K562 (cell line): ENCODE data around the gene ZDHHC8. TPM values are rescaled to one million over a fixed set of nuclear protein-coding genes. Genes with fewer than 3 reads are reported as not detected.

Experiments
- ATAC-seq: fragments of 200-7000 bp; cut with Tn5 transposase; 3 replicates; pipeline ENCODE4 v1.9.1; 2020; ENCODE audit warnings: moderate library complexity
- BruUV-seq: library from RNA; stranded (reverse); fragments of 400-500 nt; replicated peaks from 2 replicates; lab custom pipeline; 2021; lab: Mats Ljungman, UMichigan
- CTCF ChIA-PET: fragments of 300-600 bp; formaldehyde crosslinking; extraction: SDS; loops from one replicate; lab custom pipeline; 2021; ENCODE audit warnings: low intra/inter-chr PET ratio; lab: Yijun Ruan, JAX
- POLR2A ChIA-PET: fragments of 300-600, 350-650 bp; sonication (Branson Sonifier 250); formaldehyde crosslinking; extraction: SDS; loops from one replicate; lab custom pipeline; 2021; ENCODE audit warnings: antibody characterized with exemption, inconsistent platforms; lab: Yijun Ruan, JAX
- DNase-seq, 4 experiments: peaks; one replicate each; pipeline versions ENCODE4 v3.0.0 to v3.0.0-alpha.2; 2011 to 2018; ENCODE audit warnings: low spot score in 3 of 4, mixed read lengths in 3 of 4; ENCODE audit errors: extremely low read depth in 1 of 4
- FAIRE-seq: peaks from 2 replicates; lab custom pipeline; 2011; peaks lifted over from hg19 to GRCh38; lab: Jason Lieb, UNC
- H2AFZ ChIP-seq: 2 replicates; pipeline ENCODE4 v1.6.0; 2011; ENCODE audit warnings: low read depth, low read length, control low read depth, inconsistent platforms
- H3K27ac ChIP-seq: fragments of 200-600 bp; 3 replicates; pipeline ENCODE4 v1.8.0; 2011; ENCODE audit warnings: low read depth, mild to moderate bottlenecking, control low read depth, inconsistent platforms, low read length, moderate library complexity, mixed read lengths; ENCODE audit errors: extremely low read depth
- H3K27me3 ChIP-seq, 2 experiments: fragments of 300-600 bp in 1 of 2; 2 replicates in 1 of 2; 3 replicates in 1 of 2; pipeline versions ENCODE4 v1.6.0 to v1.8.0; 2011; ENCODE audit warnings: inconsistent platforms in 2 of 2, low read length in 2 of 2, mild to moderate bottlenecking in 1 of 2, mixed read lengths in 1 of 2, moderate library complexity in 1 of 2; ENCODE audit not compliant: control insufficient read depth in 2 of 2, insufficient read depth in 2 of 2
- H3K36me3 ChIP-seq: fragments of 300-600 bp; 3 replicates; pipeline ENCODE4 v1.8.0; 2011; ENCODE audit warnings: mild to moderate bottlenecking, low read length, inconsistent platforms; ENCODE audit not compliant: control insufficient read depth, insufficient read depth
- H3K4me1 ChIP-seq, 2 experiments: fragments of 200-600 bp in 1 of 2; replicated peaks in 1 of 2; 2 replicates in 1 of 2; 3 replicates in 1 of 2; pipeline versions ENCODE4 v1.5.1 to v1.8.0; 2011; ENCODE audit warnings: inconsistent platforms in 2 of 2, low read length in 2 of 2, mild to moderate bottlenecking in 1 of 2, mixed read lengths in 1 of 2, moderate library complexity in 1 of 2; ENCODE audit not compliant: control insufficient read depth in 2 of 2, insufficient read depth in 2 of 2
- H3K4me2 ChIP-seq: 2 replicates; pipeline ENCODE4 v1.6.1; 2011; ENCODE audit warnings: low read length, control low read depth, inconsistent platforms, mixed read lengths; ENCODE audit not compliant: insufficient read depth
- H3K4me3 ChIP-seq: fragments of 200-600 bp; sonication (generic), shearing (Covaris generic); 2 replicates; pipeline ENCODE4 v1.5.1; 2016; ENCODE audit warnings: control low read depth, inconsistent platforms
- H3K79me2 ChIP-seq: fragments of 200-600 bp; 3 replicates; pipeline ENCODE4 v1.8.0; 2011; ENCODE audit warnings: low read length, inconsistent platforms; ENCODE audit not compliant: control insufficient read depth, insufficient read depth
- H3K9ac ChIP-seq, 2 experiments: 2 replicates each; pipeline versions ENCODE4 v1.6.0 to v1.6.1; 2011; ENCODE audit warnings: low read depth in 2 of 2, low read length in 2 of 2, control low read depth in 1 of 2, inconsistent platforms in 1 of 2, mild to moderate bottlenecking in 1 of 2, mixed read lengths in 1 of 2; ENCODE audit not compliant: insufficient read depth in 1 of 2
- H3K9me1 ChIP-seq: one replicate; pipeline ENCODE4 v1.6.0; 2011; ENCODE audit warnings: inconsistent platforms, mild to moderate bottlenecking, low read length, moderate library complexity; ENCODE audit not compliant: control insufficient read depth, insufficient read depth
- H3K9me3 ChIP-seq: replicated peaks from 2 replicates; pipeline ENCODE4 v1.5.1; 2011; ENCODE audit warnings: low read depth, low read length, inconsistent platforms; ENCODE audit not compliant: control insufficient read depth, insufficient read depth
- H4K20me1 ChIP-seq: replicated peaks from 2 replicates; pipeline ENCODE4 v1.6.1; 2011; ENCODE audit warnings: low read length, inconsistent platforms, mixed read lengths; ENCODE audit not compliant: control insufficient read depth, insufficient read depth
- ELF4 ChIP-seq: fragments of 450-650 bp; formaldehyde crosslinking; IDR thresholded peaks from 2 replicates; pipeline ENCODE4 v1.4.0; 2022; ENCODE audit warnings: missing genetic modification characterization
- MAZ ChIP-seq, 2 experiments: fragments of 450-650 bp in 1 of 2; sonication (generic) in 1 of 2; formaldehyde crosslinking; IDR thresholded peaks in 1 of 2; conservative IDR thresholded peaks in 1 of 2; 2 replicates each; pipeline versions ENCODE4 v1.4.0 to v1.5.0; 2020; ENCODE audit warnings: mild to moderate bottlenecking in 1 of 2, missing genetic modification reagents in 1 of 2
- NFRKB ChIP-seq: fragments of 450-650 bp; IDR thresholded peaks from 2 replicates; pipeline ENCODE4 v1.6.1; 2016; ENCODE audit warnings: low read depth
- SIN3A ChIP-seq, 2 experiments: fragments of 150-350 bp in 1 of 2; IDR thresholded peaks; 2 replicates each; pipeline ENCODE4 v1.6.1; 2011 to 2016; ENCODE audit warnings: borderline replicate concordance in 2 of 2, low read depth in 2 of 2, low read length in 2 of 2, mild to moderate bottlenecking in 2 of 2, moderate library complexity in 2 of 2; ENCODE audit not compliant: control insufficient read depth in 1 of 2
- SMAD4 ChIP-seq: fragments of 250-450 bp; sonication (Bioruptor Pico); conservative IDR thresholded peaks from 2 replicates; pipeline ENCODE4 v1.8.0; 2021; ENCODE audit warnings: inconsistent platforms, mild to moderate bottlenecking, moderate library complexity
- YY1 ChIP-seq, 3 experiments: IDR thresholded peaks; 2 replicates each; pipeline ENCODE4 v1.6.1; 2011; ENCODE audit warnings: low read length in 2 of 3, mild to moderate bottlenecking in 2 of 3, moderate library complexity in 2 of 3, borderline replicate concordance in 1 of 3, control low read depth in 1 of 3, low read depth in 1 of 3; ENCODE audit not compliant: insufficient read depth in 3 of 3, insufficient replicate concordance in 2 of 3, control insufficient read depth in 1 of 3, insufficient read length in 1 of 3; ENCODE audit errors: extremely low read depth in 1 of 3
- ZFP91 ChIP-seq: sonication (generic); formaldehyde crosslinking; IDR thresholded peaks from 2 replicates; pipeline ENCODE4 v1.8.0; 2022; ENCODE audit warnings: mild to moderate bottlenecking, missing genetic modification reagents
- ZNF263 ChIP-seq: sonication (generic); formaldehyde crosslinking; IDR thresholded peaks from 2 replicates; pipeline ENCODE4 v1.8.0; 2022; ENCODE audit warnings: mild to moderate bottlenecking, missing genetic modification reagents, borderline replicate concordance
- ZNF717 ChIP-seq: fragments of 250-450 bp; sonication (Bioruptor Pico); IDR thresholded peaks from 2 replicates; pipeline ENCODE4 v1.5.0; 2021
- WGBS: fragments of 100-300 bp; shearing (Covaris generic); methylation state at CpG from one replicate; pipeline ENCODE4 v1.1.6; 2016; ENCODE audit warnings: low coverage, mixed read lengths; ENCODE audit not compliant: insufficient coverage; ENCODE audit errors: missing lambda C conversion rate; 5-methylcytosine and 5-hydroxymethylcytosine counted together
- in situ Hi-C: fragments of 300-500 bp; cut with MboI; formaldehyde crosslinking; loops from 4 replicates; pipeline ENCODE4 v1.15.0; 2018; ENCODE audit warnings: inconsistent platforms, mixed read lengths
- intact Hi-C: fragments of 100-400 bp; cut with micrococcal nuclease; formaldehyde crosslinking; loops from 2 replicates; pipeline ENCODE4 v1.14.2; 2022
- polyA plus RNA-seq, 8 experiments: library from polyadenylated mRNA; depleted of rRNA in 4 of 8; stranded (reverse) in 5 of 8; unstranded in 3 of 8; fragments of >200 nt; fragmentation: Nextera tagmentation in 2 of 8; fragmentation: Illumina TruSeq in 1 of 8; extraction: Ambion mirVana in 2 of 8; extraction: Trizol in 1 of 8; gene quantifications; 2 replicates each; pipeline versions ENCODE4 v1.2.1 to v1.2.3, GENCODE V29; 2011 to 2014; ENCODE audit warnings: inconsistent platforms in 1 of 8, missing spikeins in 1 of 8
- total RNA-seq, 7 experiments: library from RNA; depleted of rRNA in 6 of 7; stranded (reverse); fragments of >200 nt in 6 of 7; fragmentation: Illumina TruSeq in 2 of 7; extraction: Trizol in 2 of 7; gene quantifications; 2 replicates each; pipeline versions ENCODE4 v1.2.1 to v1.2.3, GENCODE V29; 2011 to 2021; ENCODE audit warnings: low replicate concordance in 1 of 7
- TF ChIP-seq, protein P1 (sequence below): fragments of 450-650 bp; conservative IDR thresholded peaks from 2 replicates; pipeline ENCODE4 v1.6.1; 2016; ENCODE audit warnings: missing genetic modification characterization, low read depth, mild to moderate bottlenecking, control low read depth, missing compliant biosample characterization
- TF ChIP-seq, protein P2 (sequence below), 3 experiments: fragments of 200-800 bp in 1 of 3; sonication (Bioruptor generic) in 1 of 3; sonication (generic) in 1 of 3; formaldehyde crosslinking in 1 of 3; IDR thresholded peaks; 2 replicates each; pipeline versions ENCODE4 v1.6.1 to v1.8.0; 2016 to 2022; ENCODE audit warnings: mild to moderate bottlenecking in 2 of 3, missing compliant biosample characterization in 2 of 3, missing genetic modification characterization in 2 of 3, missing genetic modification reagents in 1 of 3
- TF ChIP-seq, protein P3 (sequence below): conservative IDR thresholded peaks from 2 replicates; pipeline ENCODE4 v1.6.1; 2011; ENCODE audit warnings: low read depth, mild to moderate bottlenecking, low read length; ENCODE audit not compliant: control insufficient read depth

ZDHHC8 gene
- total and polyA plus RNA-seq, 9 of the 15 experiments (the other 6 are each of a cell fraction or from before 2014, with no cell fraction given) = 0.04 to 109 (median 16.4) TPM

DNA sequence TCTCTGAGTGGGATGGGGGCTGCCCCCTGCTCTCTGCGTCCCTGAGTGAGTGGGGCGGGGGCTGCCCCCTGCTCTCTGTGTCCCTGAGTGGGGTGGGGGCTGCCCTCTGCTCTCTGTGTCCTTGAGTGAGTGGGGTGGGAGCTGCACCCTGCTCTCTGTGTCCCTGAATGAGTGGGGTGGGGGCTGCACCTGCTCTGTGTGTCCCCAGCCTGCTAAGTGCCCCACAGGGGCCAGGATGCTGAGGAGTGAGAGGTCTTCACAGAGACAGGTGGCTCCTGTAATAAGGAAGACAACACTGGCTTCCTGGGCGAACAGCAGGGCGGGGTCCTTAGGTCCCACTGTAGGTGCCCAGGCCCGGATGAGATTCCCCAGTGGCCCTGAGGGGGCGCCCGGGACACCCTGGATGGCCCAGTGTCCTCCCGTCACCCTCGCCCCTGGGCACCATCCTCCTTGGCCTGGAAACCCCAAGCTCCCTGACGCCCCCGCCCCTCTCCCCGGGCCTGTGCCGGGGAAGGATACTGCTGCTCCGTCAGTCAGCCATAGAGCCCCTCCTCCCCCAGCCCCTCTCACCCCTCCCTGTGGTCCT lies 23.1 kb downstream of the ZDHHC8 start:
- Histone ChIP-seq H3K79me2 (no peaks in the 10 kb centered on the region), H3K27ac (no peak overlapping the region), H3K9me3 (no peaks in the 10 kb centered on the region), H4K20me1 (peaks cover 45% of the 10 kb centered on the region), H3K4me1 (peaks cover 0 to 77% of the 10 kb centered on the region in 2 experiments; a peak in 2 of 5 replicates), H3K4me3 (no peak overlapping the region), H3K9me1 (no peaks in the 10 kb centered on the region), H3K9ac (0 out of 4 replicates have a peak overlapping the region, but pooled peaks of 1 of the 2 experiments have one; percentile 10), H3K27me3 (peaks cover 30 to 67% of the 10 kb centered on the region in 2 experiments; a peak in 4 of 5 replicates), H3K4me2 (no peak overlapping the region), H2AFZ (no peak overlapping the region), H3K36me3 (no peaks in the 10 kb centered on the region)
- ATAC-seq = peak; percentile 58
- CTCF ChIA-PET = interaction anchor here (1.0 to 5.5 kb wide), 3 partner anchors 114 to 302 kb away, joined by 3 to 126 read pairs (median 62); partner anchors contain the start of gene RTN4R
- no peak for FAIRE-seq
- POLR2A ChIA-PET = interaction anchor here (1.3 to 1.6 kb wide), 2 partner anchors 34 to 105 kb away, joined by 3 to 5 read pairs; no protein-coding TSS in a partner anchor
- intact Hi-C loops = loop anchor here (5.0 to 10.0 kb wide), 2 partner anchors 38 to 260 kb away; no protein-coding TSS in a partner anchor
- BruUV-seq = no TSS peak
- in situ Hi-C loops = loop anchor here (5.0 to 25.0 kb wide), 3 partner anchors 138 to 533 kb away; no protein-coding TSS in a partner anchor
- WGBS = 10% methylated on average over 14 of the region's 14 CpGs
- peak; percentile 59 to 80 (median 76) for DNase-seq
- TF ChIP-seq, protein P1, sequence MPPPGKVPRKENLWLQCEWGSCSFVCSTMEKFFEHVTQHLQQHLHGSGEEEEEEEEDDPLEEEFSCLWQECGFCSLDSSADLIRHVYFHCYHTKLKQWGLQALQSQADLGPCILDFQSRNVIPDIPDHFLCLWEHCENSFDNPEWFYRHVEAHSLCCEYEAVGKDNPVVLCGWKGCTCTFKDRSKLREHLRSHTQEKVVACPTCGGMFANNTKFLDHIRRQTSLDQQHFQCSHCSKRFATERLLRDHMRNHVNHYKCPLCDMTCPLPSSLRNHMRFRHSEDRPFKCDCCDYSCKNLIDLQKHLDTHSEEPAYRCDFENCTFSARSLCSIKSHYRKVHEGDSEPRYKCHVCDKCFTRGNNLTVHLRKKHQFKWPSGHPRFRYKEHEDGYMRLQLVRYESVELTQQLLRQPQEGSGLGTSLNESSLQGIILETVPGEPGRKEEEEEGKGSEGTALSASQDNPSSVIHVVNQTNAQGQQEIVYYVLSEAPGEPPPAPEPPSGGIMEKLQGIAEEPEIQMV = no peak
- TF ChIP-seq SMAD4 (no peak), ELF4 (CRISPR knock-in tag) (no peak), ZNF263 (CRISPR knock-in tag) (0 out of 2 replicates have a peak, but pooled peaks have one; percentile 13), ZFP91 (0 out of 2 replicates have a peak, but pooled peaks have one; percentile 27), YY1 (IDR thresholded peaks at IDR 0.05; ENCODE audit: borderline replicate concordance in 1 of 3, control insufficient read depth in 1 of 3, extremely low read depth in 1 of 3, insufficient read depth in 3 of 3, insufficient read length in 1 of 3, insufficient replicate concordance in 2 of 3, low read depth in 1 of 3, low read length in 2 of 3) (peak in 1 of 3 experiments; percentile 19), MAZ (CRISPR knock-in tag; conservative IDR thresholded peaks at IDR 0.05 in 1 of 2, IDR thresholded peaks at IDR 0.05 in 1 of 2) (0 out of 4 replicates have a peak, but pooled peaks of 1 of the 2 experiments have one; percentile 5), ZNF717 (CRISPR knock-in tag) (no peak), NFRKB (no peak), SIN3A (IDR thresholded peaks at IDR 0.05; ENCODE audit: borderline replicate concordance in 2 of 2, control insufficient read depth in 1 of 2, low read depth in 2 of 2, low read length in 2 of 2) (no peak)
- TF ChIP-seq, protein P2, sequence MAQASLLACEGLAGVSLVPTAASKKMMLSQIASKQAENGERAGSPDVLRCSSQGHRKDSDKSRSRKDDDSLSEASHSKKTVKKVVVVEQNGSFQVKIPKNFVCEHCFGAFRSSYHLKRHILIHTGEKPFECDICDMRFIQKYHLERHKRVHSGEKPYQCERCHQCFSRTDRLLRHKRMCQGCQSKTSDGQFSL (CRISPR knock-in tag; IDR thresholded peaks at IDR 0.05) = 0 out of 2 replicates have a peak, but pooled peaks have one; percentile 10
- TF ChIP-seq, protein P2 (tag; IDR thresholded peaks at IDR 0.05) = no peak
- TF ChIP-seq, protein P3, sequence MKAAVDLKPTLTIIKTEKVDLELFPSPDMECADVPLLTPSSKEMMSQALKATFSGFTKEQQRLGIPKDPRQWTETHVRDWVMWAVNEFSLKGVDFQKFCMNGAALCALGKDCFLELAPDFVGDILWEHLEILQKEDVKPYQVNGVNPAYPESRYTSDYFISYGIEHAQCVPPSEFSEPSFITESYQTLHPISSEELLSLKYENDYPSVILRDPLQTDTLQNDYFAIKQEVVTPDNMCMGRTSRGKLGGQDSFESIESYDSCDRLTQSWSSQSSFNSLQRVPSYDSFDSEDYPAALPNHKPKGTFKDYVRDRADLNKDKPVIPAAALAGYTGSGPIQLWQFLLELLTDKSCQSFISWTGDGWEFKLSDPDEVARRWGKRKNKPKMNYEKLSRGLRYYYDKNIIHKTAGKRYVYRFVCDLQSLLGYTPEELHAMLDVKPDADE = no peak
